Measurements from ENCODE around the gene TMEM115. TPM values are rescaled to one million over a fixed set of nuclear protein-coding genes. Genes with fewer than 3 reads are reported as not detected.
A peak's percentile ranks its signal among the peaks of the same experiment; 100 is the strongest.

The TMEM115 gene
- total and polyA plus RNA-seq, 10 of the 15 experiments (the other 5 are each of a cell fraction or from before 2014, with no cell fraction given), result 1.9 to 18.7 (median 13.2) TPM

DNA sequence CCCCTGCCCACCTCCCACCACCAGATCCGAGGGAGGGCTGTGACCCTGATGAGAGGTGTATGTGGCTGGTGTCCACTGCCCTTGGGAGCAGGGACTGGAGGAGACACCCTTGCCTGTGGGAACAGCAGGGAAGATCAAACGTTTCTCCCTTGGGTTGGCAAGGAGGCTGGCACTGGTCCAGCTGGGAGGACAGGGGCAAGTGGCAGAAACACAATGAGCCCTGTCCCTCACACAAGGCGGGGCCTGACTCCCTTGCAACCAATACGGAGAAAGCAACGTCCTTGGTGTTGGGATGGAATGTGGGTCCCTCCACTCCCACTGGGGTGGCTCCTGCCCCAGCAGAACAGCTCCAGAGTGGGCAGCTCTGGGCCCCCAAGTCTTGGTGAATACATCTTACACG lies 42.0 kb downstream of the TMEM115 start:
- DNase-seq (ENCODE audit: low read depth, low spot score) (no peak), ATAC-seq (no peak), FAIRE-seq (no peak)
- Histone ChIP-seq H2AFZ (ENCODE audit: control insufficient read depth, low read depth, low read length) (no peak overlapping the region), H3K27ac (ENCODE audit: control insufficient read depth, insufficient read depth) (no peak overlapping the region), H3K4me2 (ENCODE audit: control insufficient read depth, insufficient read depth) (no peak overlapping the region), H3K27me3 (replicated peaks in 1 of 2; ENCODE audit: control insufficient read depth in 2 of 2, insufficient read depth in 2 of 2, low read length in 1 of 2) (no peaks in the 10 kb centered on the region), H3K4me3 (no peak overlapping the region), H3K4me1 (ENCODE audit: control insufficient read depth, insufficient read depth, low read length) (peaks cover 22% of the 10 kb centered on the region), H3K36me3 (ENCODE audit: control insufficient read depth in 2 of 2, insufficient read depth in 2 of 2, low read length in 1 of 2) (peaks cover 0 to 2% of the 10 kb centered on the region in 2 experiments; a peak in 1 of 4 replicates), H4K20me1 (ENCODE audit: control insufficient read depth, insufficient read depth) (no peaks in the 10 kb centered on the region), H3K79me2 (ENCODE audit: control insufficient read depth, insufficient read depth, low read length) (peaks cover 5% of the 10 kb centered on the region), H3K9me3 (replicated peaks; ENCODE audit: control insufficient read depth, insufficient read depth, low read length) (no peaks in the 10 kb centered on the region), H3K9ac (ENCODE audit: control insufficient read depth, insufficient read depth, low read length) (no peak overlapping the region)
- intact Hi-C loops (cut with micrococcal nuclease; ENCODE audit: unreplicated experiment) (no loop called here), in situ Hi-C loops (cut with MboI) (no loop called here)
- RAD21 ChIA-PET (ENCODE audit: unreplicated experiment), result interaction anchor here (0.9 kb wide), 1 partner anchor 18 kb away, joined by 3 read pairs; the partner anchor contains the start of genes HYAL3 and NAA80
- SMC1A ChIA-PET (ENCODE audit: uncharacterized antibody, unreplicated experiment), result interaction anchor here (0.7 to 1.3 kb wide), 3 partner anchors 18 to 44 kb away, joined by 3 to 4 read pairs (median 3); no protein-coding TSS in a partner anchor
- no peak for TF ChIP-seq BHLHE40 (IDR thresholded peaks at IDR 0.05; ENCODE audit: borderline replicate concordance in 1 of 2, low read depth in 2 of 2, low read length in 1 of 2)
- TF ChIP-seq SIX5 (IDR thresholded peaks at IDR 0.05; ENCODE audit: low read depth, low read length, severe bottlenecking), result no peak
- POLR2A ChIA-PET, result interaction anchor here (0.6 to 1.6 kb wide), 3 partner anchors 18 to 322 kb away, joined by 3 to 7 read pairs (median 4); partner anchors contain the start of genes HYAL3 and NAA80
- CTCF ChIA-PET, result interaction anchor here (0.5 to 1.5 kb wide), 2 partner anchors 11 to 70 kb away, joined by 3 to 4 read pairs; partner anchors contain the start of gene TUSC2
- no TSS peak for BruUV-seq (replicated peaks)
- 58% methylated on average over 6 of the region's 6 CpGs for WGBS (ENCODE audit: insufficient coverage, insufficient replicate concordance, low lambda C conversion rate, missing lambda C conversion rate)

DNA sequence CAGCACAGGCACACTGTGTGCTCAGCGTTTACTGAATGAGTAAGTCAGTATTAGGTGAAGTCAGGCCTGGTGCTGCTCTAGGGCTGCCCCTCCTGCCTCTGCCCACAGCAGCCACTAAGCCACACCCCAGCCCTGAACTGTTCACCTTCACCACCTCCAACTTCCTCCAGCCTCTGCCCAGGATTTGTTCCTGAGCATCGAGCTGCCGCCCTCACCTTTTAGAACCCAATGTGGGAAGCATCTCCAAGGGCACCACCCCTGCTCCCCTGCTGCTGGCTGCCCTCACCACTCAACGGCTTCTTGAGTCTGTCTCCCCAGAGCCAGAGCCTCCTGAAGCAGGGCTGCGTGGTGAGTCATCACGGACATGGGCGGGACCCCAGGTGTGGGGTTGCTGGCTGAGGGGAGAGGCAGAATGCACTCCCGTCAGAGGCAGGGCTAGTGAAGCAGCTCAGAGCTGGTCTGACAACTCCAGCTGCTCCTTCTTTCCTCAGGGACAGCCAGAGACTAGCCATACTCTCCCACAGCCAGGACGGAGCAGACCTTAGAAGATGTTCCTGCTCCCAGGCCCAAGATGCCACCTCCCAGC lies 42.6 kb downstream of the TMEM115 start:
- Histone ChIP-seq H3K4me2 (ENCODE audit: control insufficient read depth, insufficient read depth) (no peak overlapping the region), H2AFZ (ENCODE audit: control insufficient read depth, low read depth, low read length) (no peak overlapping the region), H3K79me2 (ENCODE audit: control insufficient read depth, insufficient read depth, low read length) (peaks cover 5% of the 10 kb centered on the region), H3K27me3 (replicated peaks in 1 of 2; ENCODE audit: control insufficient read depth in 2 of 2, insufficient read depth in 2 of 2, low read length in 1 of 2) (no peaks in the 10 kb centered on the region), H3K27ac (ENCODE audit: control insufficient read depth, insufficient read depth) (no peak overlapping the region), H3K9me3 (replicated peaks; ENCODE audit: control insufficient read depth, insufficient read depth, low read length) (no peaks in the 10 kb centered on the region), H3K9ac (ENCODE audit: control insufficient read depth, insufficient read depth, low read length) (no peak overlapping the region), H3K36me3 (ENCODE audit: control insufficient read depth in 2 of 2, insufficient read depth in 2 of 2, low read length in 1 of 2) (peaks cover 0 to 2% of the 10 kb centered on the region in 2 experiments; a peak in 1 of 4 replicates), H3K4me3 (no peak overlapping the region), H4K20me1 (ENCODE audit: control insufficient read depth, insufficient read depth) (no peaks in the 10 kb centered on the region), H3K4me1 (ENCODE audit: control insufficient read depth, insufficient read depth, low read length) (peaks cover 18% of the 10 kb centered on the region)
- no TSS peak for BruUV-seq (replicated peaks)
- ATAC-seq (peak; percentile 54), FAIRE-seq (peak; percentile 47), DNase-seq (ENCODE audit: low read depth, low spot score) (no peak)
- in situ Hi-C loops (cut with MboI) (no loop called here), intact Hi-C loops (cut with micrococcal nuclease; ENCODE audit: unreplicated experiment) (no loop called here)
- SMC1A ChIA-PET (ENCODE audit: uncharacterized antibody, unreplicated experiment), result interaction anchor here (0.7 to 1.3 kb wide), 3 partner anchors 17 to 44 kb away, joined by 3 to 4 read pairs (median 3); no protein-coding TSS in a partner anchor
- TF ChIP-seq, protein P1, sequence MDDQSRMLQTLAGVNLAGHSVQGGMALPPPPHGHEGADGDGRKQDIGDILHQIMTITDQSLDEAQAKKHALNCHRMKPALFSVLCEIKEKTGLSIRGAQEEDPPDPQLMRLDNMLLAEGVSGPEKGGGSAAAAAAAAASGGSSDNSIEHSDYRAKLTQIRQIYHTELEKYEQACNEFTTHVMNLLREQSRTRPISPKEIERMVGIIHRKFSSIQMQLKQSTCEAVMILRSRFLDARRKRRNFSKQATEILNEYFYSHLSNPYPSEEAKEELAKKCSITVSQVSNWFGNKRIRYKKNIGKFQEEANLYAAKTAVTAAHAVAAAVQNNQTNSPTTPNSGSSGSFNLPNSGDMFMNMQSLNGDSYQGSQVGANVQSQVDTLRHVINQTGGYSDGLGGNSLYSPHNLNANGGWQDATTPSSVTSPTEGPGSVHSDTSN (IDR thresholded peaks at IDR 0.05; ENCODE audit: insufficient replicate concordance, low read depth, low read length), result no peak
- TF ChIP-seq ATF7 (IDR thresholded peaks at IDR 0.05; ENCODE audit: low read depth), result no peak
- no peak for TF ChIP-seq EED (IDR thresholded peaks at IDR 0.05; ENCODE audit: low read depth)
- no peak for TF ChIP-seq GABPA (IDR thresholded peaks at IDR 0.05; ENCODE audit: low read depth)
- TF ChIP-seq CREM (IDR thresholded peaks at IDR 0.05; ENCODE audit: low read depth), result no peak
- TF ChIP-seq PAX5 (IDR thresholded peaks at IDR 0.05; ENCODE audit: borderline replicate concordance, low read depth, low read length), result no peak
- 0 out of 2 replicates have a peak, but pooled peaks have one; percentile 23 for TF ChIP-seq DPF2 (IDR thresholded peaks at IDR 0.05)
- CTCF ChIA-PET, result no interaction called here
- 25% methylated on average over 9 of the region's 9 CpGs for WGBS (ENCODE audit: insufficient coverage, insufficient replicate concordance, low lambda C conversion rate, missing lambda C conversion rate)
- RAD21 ChIA-PET (ENCODE audit: unreplicated experiment), result interaction anchor here (0.9 kb wide), 1 partner anchor 17 kb away, joined by 3 read pairs; the partner anchor contains the start of genes HYAL3 and NAA80
- POLR2A ChIA-PET, result interaction anchor here (0.6 to 1.6 kb wide), 5 partner anchors 10 to 322 kb away, joined by 3 to 7 read pairs (median 5); partner anchors contain the start of genes HYAL3 and NAA80
